Neural crest cell (in vitro differentiated cells): Measurements from ENCODE around the gene PIMREG. TPM values are rescaled to one million over a fixed set of nuclear protein-coding genes. Genes with fewer than 3 reads are reported as not detected.

ENCODE experiments used
- DNase-seq: peaks from one replicate; pipeline ENCODE4 v3.0.0; 2021; ENCODE audit warnings: low read depth, mixed read lengths, low spot score
- H3K27ac Mint-ChIP-seq: one replicate; pipeline ENCODE4 v1.8.0; 2021; ENCODE audit warnings: mild to moderate bottlenecking, mixed read lengths; ENCODE audit not compliant: unreplicated experiment
- H3K27me3 Mint-ChIP-seq: 2 replicates; pipeline ENCODE4 v1.8.0; 2021; ENCODE audit warnings: low read depth, mild to moderate bottlenecking, mixed read lengths
- H3K36me3 Mint-ChIP-seq: 2 replicates; pipeline ENCODE4 v1.8.0; 2021; ENCODE audit warnings: low read depth, mild to moderate bottlenecking, mixed read lengths
- H3K4me1 Mint-ChIP-seq: 2 replicates; pipeline ENCODE4 v1.8.0; 2021; ENCODE audit warnings: mixed read lengths
- H3K4me3 Mint-ChIP-seq: one replicate; pipeline ENCODE4 v1.8.0; 2021; ENCODE audit warnings: mild to moderate bottlenecking, mixed read lengths
- H3K9me3 Mint-ChIP-seq: 2 replicates; pipeline ENCODE4 v1.8.0; 2021; ENCODE audit warnings: mixed read lengths
- total RNA-seq: library from RNA; stranded (reverse); gene quantifications from 2 replicates; pipeline ENCODE4 v1.2.1, GENCODE V29; 2021
- TF ChIP-seq, protein P1 (sequence below): fragments of 200-600 bp; sonication (generic); conservative IDR thresholded peaks from 2 replicates; pipeline ENCODE4 v1.5.0; 2021; ENCODE audit warnings: antibody characterized with exemption, mild to moderate bottlenecking

The PIMREG gene
- total RNA-seq, 1 donor from 2014 or later = 115 TPM

DNA sequence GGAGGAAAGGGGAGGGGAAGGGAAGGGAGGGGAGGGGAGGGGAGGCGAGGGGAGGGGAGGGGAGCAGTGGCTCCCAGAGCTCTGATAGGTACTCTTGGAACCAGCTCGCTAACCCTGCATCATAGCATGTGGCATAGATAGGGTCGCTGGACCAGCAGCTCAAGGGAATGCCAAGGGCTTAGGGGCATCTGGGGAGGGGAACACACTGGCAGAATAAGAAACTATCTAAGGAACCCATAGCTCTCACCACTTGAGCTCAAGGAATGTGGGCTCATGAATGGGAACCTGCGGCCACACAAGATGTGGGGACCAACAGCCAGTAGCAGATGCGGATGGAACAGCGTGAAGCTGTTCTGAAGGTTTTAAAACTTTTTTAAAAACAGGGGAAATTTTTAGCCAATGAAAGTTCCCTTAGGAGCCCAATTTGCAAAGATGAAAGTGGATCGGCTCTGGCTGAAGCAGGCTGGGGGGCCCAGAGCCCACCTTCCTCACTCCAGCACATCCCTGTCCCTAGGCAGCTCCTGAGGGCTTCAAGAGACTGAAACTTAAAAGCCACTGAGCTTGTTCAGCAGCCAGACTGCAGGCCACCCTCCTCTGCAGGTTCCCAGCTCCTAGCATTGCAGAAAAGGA, 46.9 kb downstream of the PIMREG start:
- TF ChIP-seq, protein P1, sequence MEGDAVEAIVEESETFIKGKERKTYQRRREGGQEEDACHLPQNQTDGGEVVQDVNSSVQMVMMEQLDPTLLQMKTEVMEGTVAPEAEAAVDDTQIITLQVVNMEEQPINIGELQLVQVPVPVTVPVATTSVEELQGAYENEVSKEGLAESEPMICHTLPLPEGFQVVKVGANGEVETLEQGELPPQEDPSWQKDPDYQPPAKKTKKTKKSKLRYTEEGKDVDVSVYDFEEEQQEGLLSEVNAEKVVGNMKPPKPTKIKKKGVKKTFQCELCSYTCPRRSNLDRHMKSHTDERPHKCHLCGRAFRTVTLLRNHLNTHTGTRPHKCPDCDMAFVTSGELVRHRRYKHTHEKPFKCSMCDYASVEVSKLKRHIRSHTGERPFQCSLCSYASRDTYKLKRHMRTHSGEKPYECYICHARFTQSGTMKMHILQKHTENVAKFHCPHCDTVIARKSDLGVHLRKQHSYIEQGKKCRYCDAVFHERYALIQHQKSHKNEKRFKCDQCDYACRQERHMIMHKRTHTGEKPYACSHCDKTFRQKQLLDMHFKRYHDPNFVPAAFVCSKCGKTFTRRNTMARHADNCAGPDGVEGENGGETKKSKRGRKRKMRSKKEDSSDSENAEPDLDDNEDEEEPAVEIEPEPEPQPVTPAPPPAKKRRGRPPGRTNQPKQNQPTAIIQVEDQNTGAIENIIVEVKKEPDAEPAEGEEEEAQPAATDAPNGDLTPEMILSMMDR = no peak
- Mint-ChIP-seq H3K27ac (no peak overlapping the region), H3K36me3 (no peaks in the 10 kb centered on the region), H3K4me3 (no peak overlapping the region), H3K9me3 (no peaks in the 10 kb centered on the region), H3K27me3 (peaks cover 3% of the 10 kb centered on the region), H3K4me1 (peaks cover 24% of the 10 kb centered on the region)
- no peak for DNase-seq

DNA sequence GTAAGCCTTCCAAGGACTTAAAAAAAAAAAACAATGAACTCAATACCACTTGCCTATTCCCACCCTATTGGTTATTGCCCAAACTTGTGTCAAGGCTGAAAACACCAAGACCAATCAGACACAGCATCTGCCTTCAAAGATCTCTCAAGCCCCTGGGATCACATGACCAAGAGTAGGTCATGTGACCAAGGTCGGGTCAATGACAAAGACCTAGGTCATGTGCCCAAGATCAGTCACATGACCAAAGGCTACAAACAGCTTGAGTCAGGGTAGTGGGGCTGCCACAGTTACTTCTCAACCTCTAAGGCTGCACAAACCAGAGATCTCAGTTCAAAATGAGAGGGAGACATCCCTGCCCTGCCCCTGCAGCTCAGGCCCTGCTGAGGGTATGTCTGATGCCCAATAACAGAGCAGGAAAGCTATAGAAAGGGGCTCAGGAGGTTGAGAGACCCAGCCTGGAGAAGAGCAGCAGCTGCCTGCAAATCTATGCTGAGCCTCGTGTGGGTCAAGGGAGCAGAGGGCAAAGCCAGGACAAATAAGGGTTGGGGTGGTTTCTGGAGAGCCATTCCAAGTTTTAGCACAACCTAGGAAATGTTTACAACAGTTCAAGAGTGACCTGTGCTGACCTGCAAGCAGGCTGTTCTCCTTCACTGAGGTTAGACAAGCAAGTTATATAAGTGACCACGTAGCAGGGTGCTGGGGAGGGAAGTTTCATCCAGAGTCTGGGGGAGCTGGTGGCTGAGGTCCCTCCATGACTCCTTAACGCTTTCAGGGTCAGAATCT, 48.8 kb downstream of the PIMREG start:
- DNase-seq = no peak
- H3K4me3 Mint-ChIP-seq = no peak overlapping the region
- H3K27ac Mint-ChIP-seq = no peak overlapping the region
- TF ChIP-seq, protein P1 = no peak
- H3K4me1 Mint-ChIP-seq = peaks cover 35% of the 10 kb centered on the region
- H3K27me3 Mint-ChIP-seq = peaks cover 9% of the 10 kb centered on the region
- no peaks in the 10 kb centered on the region for H3K9me3 Mint-ChIP-seq
- H3K36me3 Mint-ChIP-seq = no peaks in the 10 kb centered on the region

DNA sequence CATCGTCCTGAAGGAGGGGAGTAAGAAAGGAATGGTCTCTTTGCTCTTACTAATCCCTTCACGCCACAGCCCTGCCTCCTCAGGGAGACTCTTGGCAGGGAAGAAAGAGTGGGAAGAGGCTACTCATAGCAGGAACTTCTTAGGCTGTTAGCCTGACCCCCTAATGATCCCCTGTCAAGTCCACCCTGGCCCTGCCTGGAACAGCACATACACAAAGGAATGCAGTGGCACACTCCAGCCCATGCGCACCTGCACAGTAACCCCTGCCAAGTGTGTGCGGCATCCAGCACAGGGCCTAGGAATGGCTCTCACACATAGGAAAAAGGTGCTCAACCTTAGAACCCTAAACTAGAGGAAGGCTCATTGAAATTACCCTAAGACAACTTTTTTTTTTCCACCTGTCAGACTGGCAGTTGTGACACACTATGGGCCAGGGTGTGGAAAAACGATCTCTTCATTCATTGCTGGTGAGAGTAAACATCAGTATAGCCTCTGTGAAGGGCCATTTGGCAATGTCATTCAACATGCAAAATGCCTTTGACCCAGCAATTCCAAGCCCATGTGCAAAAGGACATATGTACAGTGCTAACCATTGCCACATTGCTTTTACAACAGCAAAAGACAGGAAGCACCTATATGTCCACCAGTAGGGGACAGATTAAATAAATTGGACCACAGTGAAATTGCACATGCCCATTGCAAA, 50.1 kb downstream of the PIMREG start:
- TF ChIP-seq, protein P1 = no peak
- Mint-ChIP-seq H3K27ac (no peak overlapping the region), H3K27me3 (peaks cover 9% of the 10 kb centered on the region), H3K4me3 (no peak overlapping the region), H3K9me3 (no peaks in the 10 kb centered on the region), H3K36me3 (no peaks in the 10 kb centered on the region), H3K4me1 (peaks cover 35% of the 10 kb centered on the region)
- no peak for DNase-seq

DNA sequence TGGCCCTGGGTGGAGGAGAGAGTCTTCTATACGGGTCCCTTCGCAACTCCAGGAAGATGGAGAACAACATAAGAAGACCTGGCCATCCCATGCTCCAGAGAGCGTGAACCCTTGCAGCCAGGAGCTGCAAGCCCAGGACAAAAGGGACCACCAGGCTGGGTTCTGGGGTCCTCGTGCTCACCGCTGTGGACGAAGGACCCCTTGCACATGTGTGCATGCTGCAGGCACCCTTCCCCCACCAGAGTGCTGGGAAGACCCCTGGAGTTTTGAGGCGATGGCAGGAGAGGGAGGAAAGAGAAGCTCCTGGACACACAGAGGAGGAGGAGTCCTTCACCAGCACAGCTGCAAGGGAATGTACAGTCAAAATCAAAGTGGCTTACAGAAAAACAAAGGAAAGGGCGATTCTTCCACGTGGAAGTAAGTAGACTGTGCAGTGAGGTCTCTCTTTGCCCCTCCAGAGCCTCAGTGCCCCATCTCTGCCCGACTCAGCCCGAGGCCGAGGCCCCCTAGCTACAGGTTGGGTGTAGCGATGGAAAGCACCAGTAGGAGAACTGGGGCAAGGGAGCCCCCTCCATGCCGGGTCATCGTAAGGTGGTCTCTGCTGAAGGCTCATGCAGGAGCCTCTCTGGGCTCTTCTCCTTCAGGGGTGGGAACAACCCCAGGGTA, 51.3 kb downstream of the PIMREG start:
- peaks cover 9% of the 10 kb centered on the region for H3K27me3 Mint-ChIP-seq
- H3K36me3 Mint-ChIP-seq = no peaks in the 10 kb centered on the region
- H3K4me3 Mint-ChIP-seq = no peak overlapping the region
- no peak for DNase-seq
- no peak overlapping the region for H3K27ac Mint-ChIP-seq
- H3K9me3 Mint-ChIP-seq = no peaks in the 10 kb centered on the region
- TF ChIP-seq, protein P1 = no peak
- peaks cover 31% of the 10 kb centered on the region for H3K4me1 Mint-ChIP-seq

DNA sequence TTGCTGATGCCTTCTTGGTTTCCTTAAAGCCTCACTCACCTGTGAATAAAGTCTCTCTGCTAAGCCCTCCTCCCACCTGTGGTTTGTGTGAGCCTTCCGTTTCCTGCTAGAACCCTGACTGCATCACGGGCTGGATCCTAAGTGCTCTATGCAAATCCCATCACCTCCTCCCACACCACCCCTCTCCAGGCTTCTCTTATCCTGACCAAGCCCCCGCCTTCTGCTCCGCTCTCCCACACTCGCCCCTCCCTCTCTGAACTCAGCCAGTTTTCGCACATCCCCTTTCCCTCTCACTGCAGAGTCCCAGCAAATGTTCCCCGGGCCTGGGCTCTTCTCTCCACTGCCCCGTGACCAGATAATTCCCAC, 51.8 kb downstream of the PIMREG start:
- DNase-seq = no peak
- Mint-ChIP-seq H3K27ac (no peak overlapping the region), H3K4me3 (no peak overlapping the region), H3K4me1 (peaks cover 30% of the 10 kb centered on the region), H3K27me3 (peaks cover 9% of the 10 kb centered on the region), H3K36me3 (no peaks in the 10 kb centered on the region), H3K9me3 (no peaks in the 10 kb centered on the region)
- TF ChIP-seq, protein P1 = no peak
